ENCODE data around the gene RPL18.
A peak's percentile ranks its signal among the peaks of the same experiment; 100 is the strongest.

RPL18 gene

GRCh38 chr19:48614436-48615230 lies 4.3 kb downstream of the RPL18 start, which contains the start of gene FAM83E:
Gene FAM83E (minus strand): TSS chr19:48615076. CDS start chr19:48613372, 1,704 bp downstream.
- no peak for DNase-seq (ENCODE audit: low read depth)

- no peak for DNase-seq (ENCODE audit: low read depth)
These were observed 5.0 kb downstream of the RPL18 start for GRCh38 chr19:48613852-48614435.

- no peak for DNase-seq (ENCODE audit: low read depth)
These were observed 5.7 kb downstream of the RPL18 start for GRCh38 chr19:48613024-48613851.

GRCh38 chr19:48611872-48612271 lies 7.1 kb downstream of the RPL18 start:
- no peak for DNase-seq (ENCODE audit: low read depth)

- no peak for DNase-seq (ENCODE audit: low read depth)
These were observed 9.3 kb downstream of the RPL18 start for GRCh38 chr19:48609571-48610108.

GRCh38 chr19:48608798-48609263 lies 10.1 kb downstream of the RPL18 start:
- peak; percentile 26 for DNase-seq (ENCODE audit: low read depth)

GRCh38 chr19:48607359-48607755 lies 11.6 kb downstream of the RPL18 start:
- no peak for DNase-seq (ENCODE audit: low read depth)

GRCh38 chr19:48606463-48607358 lies 12.3 kb downstream of the RPL18 start, which contains the start of gene SPACA4:
Gene SPACA4 (plus strand): TSS chr19:48606742. CDS start chr19:48606979, 237 bp downstream.
- no peak for DNase-seq (ENCODE audit: low read depth)

GRCh38 chr19:48603850-48604249 lies 15.1 kb downstream of the RPL18 start:
- DNase-seq (ENCODE audit: low read depth) = no peak

- no peak for DNase-seq (ENCODE audit: low read depth)
These were observed 15.5 kb downstream of the RPL18 start for GRCh38 chr19:48603449-48603848.

- no peak for DNase-seq (ENCODE audit: low read depth)
These were observed 16.0 kb downstream of the RPL18 start for GRCh38 chr19:48603001-48603400.

GRCh38 chr19:48600679-48601417 lies 18.1 kb downstream of the RPL18 start:
- DNase-seq (ENCODE audit: low read depth) = no peak

- no peak for DNase-seq (ENCODE audit: low read depth)
These were observed 19.8 kb downstream of the RPL18 start for GRCh38 chr19:48598996-48599700.

- no peak for DNase-seq (ENCODE audit: low read depth)
These were observed 22.1 kb downstream of the RPL18 start for GRCh38 chr19:48596679-48597465.

GRCh38 chr19:48596237-48596636 lies 22.7 kb downstream of the RPL18 start:
- no peak for DNase-seq (ENCODE audit: low read depth)

GRCh38 chr19:48595833-48596232 lies 23.1 kb downstream of the RPL18 start:
- DNase-seq (ENCODE audit: low read depth) = no peak

- no peak for DNase-seq (ENCODE audit: low read depth)
These were observed 23.8 kb downstream of the RPL18 start for GRCh38 chr19:48595171-48595570.

GRCh38 chr19:48591021-48591420 lies 28.0 kb downstream of the RPL18 start:
- no peak for DNase-seq (ENCODE audit: low read depth)

All from stimulated activated CD8-positive, alpha-beta memory T cell treated with anti-CD3 and anti-CD28 coated beads, Interleukin-12 subunit alpha, Interleukin-12 subunit beta, amount 100 ng/mL, for 1 hour (primary cell).